ENCODE measurements around the gene ANKUB1. TPM values are rescaled to one million over a fixed set of nuclear protein-coding genes. Genes with fewer than 3 reads are reported as not detected.

ANKUB1 gene
- total and polyA plus RNA-seq, 10 of the 15 experiments (the other 5 are each of a cell fraction or from before 2014, with no cell fraction given): 0.08 TPM; not detected in 9

GRCh38 chr3:149832086-149832485 lies 39.7 kb upstream of the ANKUB1 start (continued):
- TF ChIP-seq ZBTB40 (IDR thresholded peaks at IDR 0.05; ENCODE audit: borderline replicate concordance) (no peak), ZSCAN29 (IDR thresholded peaks at IDR 0.05) (no peak), SIX5 (IDR thresholded peaks at IDR 0.05; ENCODE audit: low read depth, low read length, severe bottlenecking) (no peak), JUNB (IDR thresholded peaks at IDR 0.05) (no peak), TCF3 (IDR thresholded peaks at IDR 0.05; ENCODE audit: borderline replicate concordance, insufficient read depth, low read depth, low read length) (no peak), ZZZ3 (IDR thresholded peaks at IDR 0.05; ENCODE audit: control insufficient read depth, insufficient read length, low read depth) (no peak), RAD51 (IDR thresholded peaks at IDR 0.05) (no peak), E2F4 (IDR thresholded peaks at IDR 0.05; ENCODE audit: low read depth, low read length) (no peak), TAF1 (IDR thresholded peaks at IDR 0.05; ENCODE audit: borderline replicate concordance, low read depth, low read length) (no peak), MTA2 (IDR thresholded peaks at IDR 0.05; ENCODE audit: low read depth) (no peak), SREBF2 (IDR thresholded peaks at IDR 0.05; ENCODE audit: low read length) (no peak), NR2F1 (conservative IDR thresholded peaks at IDR 0.05) (no peak)

Data from GM12878 (cell line).